Measurements from ENCODE around the gene NKX2-4.
"Not testable (repeated sequence)": the region's sequence is repeated elsewhere in the genome, so short reads cannot be mapped to it uniquely, and the experiment has no call there.

Gene NKX2-4

DNA sequence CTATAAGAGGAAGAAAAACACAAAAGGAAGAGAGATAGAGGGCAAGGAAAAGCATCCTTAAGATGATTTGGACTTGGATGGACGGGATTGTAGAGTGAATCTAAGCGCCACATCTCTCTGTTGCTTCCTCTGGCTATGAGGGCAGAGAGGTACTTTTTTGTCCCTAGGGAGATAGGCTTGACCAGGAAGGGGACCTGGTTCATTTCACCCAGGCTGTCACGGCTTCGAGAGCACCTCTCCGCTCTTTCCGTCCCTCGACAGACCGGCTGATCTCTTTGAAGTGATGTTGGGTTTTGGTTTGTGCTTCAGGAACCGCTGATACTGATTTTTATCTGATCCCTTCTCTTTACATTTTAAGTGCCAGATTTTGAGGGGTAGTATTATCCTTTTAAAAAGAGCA lies 19.6 kb downstream of the NKX2-4 start:
- Histone ChIP-seq H3K9ac (ENCODE audit: low read depth, low read length) (no peak overlapping the region), H3K4me2 (ENCODE audit: low read length) (no peak overlapping the region), H3K4me1 (ENCODE audit: control insufficient read depth, insufficient read depth, low read length) (no peaks in the 10 kb centered on the region), H3K36me3 (ENCODE audit: insufficient read depth, low read length) (peaks cover 11% of the 10 kb centered on the region), H3K27me3 (ENCODE audit: control insufficient read depth, insufficient read depth, low read length) (no peaks in the 10 kb centered on the region), H3K9me3 (replicated peaks; ENCODE audit: low read length) (no peaks in the 10 kb centered on the region), H3K4me3 (ENCODE audit: low read length) (no peak overlapping the region)

GRCh38 chr20:21376626-21377025 lies 20.7 kb downstream of the NKX2-4 start:
- H3K4me1 ChIP-seq (ENCODE audit: control insufficient read depth, insufficient read depth, low read length), result no peaks in the 10 kb centered on the region
- H3K9ac ChIP-seq (ENCODE audit: low read depth, low read length), result no peak overlapping the region
- no peak overlapping the region for H3K4me3 ChIP-seq (ENCODE audit: low read length)
- H3K4me2 ChIP-seq (ENCODE audit: low read length), result no peak overlapping the region
- peaks cover 13% of the 10 kb centered on the region for H3K36me3 ChIP-seq (ENCODE audit: insufficient read depth, low read length)
- no peaks in the 10 kb centered on the region for H3K9me3 ChIP-seq (replicated peaks; ENCODE audit: low read length)
- H3K27me3 ChIP-seq (ENCODE audit: control insufficient read depth, insufficient read depth, low read length), result no peaks in the 10 kb centered on the region

DNA sequence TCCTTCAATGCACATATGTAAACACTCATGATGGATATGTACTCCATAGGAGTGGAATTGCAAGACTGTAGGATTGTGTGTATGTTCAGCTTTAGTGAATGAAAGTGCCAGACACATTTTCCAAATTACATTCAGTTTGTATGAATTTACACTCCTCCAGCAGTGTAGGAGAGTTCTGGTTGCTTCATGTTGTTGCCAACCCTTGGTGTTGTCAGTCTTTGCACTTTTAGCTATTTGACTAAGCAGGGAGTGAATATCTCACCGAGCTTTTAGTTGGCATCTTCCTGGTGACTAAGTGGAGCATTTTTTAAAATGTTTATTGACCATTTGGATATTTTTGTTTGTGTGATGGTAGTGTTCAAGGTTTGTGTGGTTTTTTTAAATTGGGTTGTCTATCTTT lies 23.9 kb downstream of the NKX2-4 start:
- Histone ChIP-seq H3K4me2 (ENCODE audit: low read length) (no peak overlapping the region), H3K4me3 (ENCODE audit: low read length) (no peak overlapping the region), H3K4me1 (ENCODE audit: control insufficient read depth, insufficient read depth, low read length) (no peaks in the 10 kb centered on the region), H3K27me3 (ENCODE audit: control insufficient read depth, insufficient read depth, low read length) (no peaks in the 10 kb centered on the region), H3K9ac (ENCODE audit: low read depth, low read length) (no peak overlapping the region), H3K9me3 (replicated peaks; ENCODE audit: low read length) (no peaks in the 10 kb centered on the region), H3K36me3 (ENCODE audit: insufficient read depth, low read length) (peaks cover 28% of the 10 kb centered on the region)

DNA sequence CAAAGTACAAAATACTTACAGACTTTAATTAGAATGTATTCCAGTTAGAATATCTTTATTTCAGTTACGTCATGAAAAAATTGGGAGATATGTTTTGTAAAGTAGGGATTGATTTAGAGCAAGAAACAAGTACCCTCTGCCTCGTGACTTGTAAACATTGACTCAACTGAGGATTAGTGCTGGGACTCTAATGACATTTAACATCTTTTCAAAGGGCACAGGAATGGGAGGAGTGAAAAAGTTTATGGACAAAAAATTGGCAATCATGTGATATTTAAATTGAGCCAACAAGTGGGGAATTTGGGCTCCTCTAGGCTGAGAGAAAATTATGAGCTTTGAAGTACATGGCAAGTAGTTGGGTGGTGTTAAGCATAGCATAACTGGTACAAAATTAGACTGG lies 25.3 kb downstream of the NKX2-4 start:
- no peaks in the 10 kb centered on the region for H3K9me3 ChIP-seq (replicated peaks; ENCODE audit: low read length)
- no peaks in the 10 kb centered on the region for H3K27me3 ChIP-seq (ENCODE audit: control insufficient read depth, insufficient read depth, low read length)
- H3K9ac ChIP-seq (ENCODE audit: low read depth, low read length), result no peak overlapping the region
- peaks cover 30% of the 10 kb centered on the region for H3K36me3 ChIP-seq (ENCODE audit: insufficient read depth, low read length)
- no peak overlapping the region for H3K4me3 ChIP-seq (ENCODE audit: low read length)
- H3K4me2 ChIP-seq (ENCODE audit: low read length), result no peak overlapping the region
- H3K4me1 ChIP-seq (ENCODE audit: control insufficient read depth, insufficient read depth, low read length), result no peaks in the 10 kb centered on the region

GRCh38 chr20:21371193-21371592 lies 26.1 kb downstream of the NKX2-4 start:
- H3K4me2 ChIP-seq (ENCODE audit: low read length), result no peak overlapping the region
- no peak overlapping the region for H3K9ac ChIP-seq (ENCODE audit: low read depth, low read length)
- peaks cover 34% of the 10 kb centered on the region for H3K36me3 ChIP-seq (ENCODE audit: insufficient read depth, low read length)

GRCh38 chr20:21368791-21369190 lies 28.5 kb downstream of the NKX2-4 start:
- Histone ChIP-seq H3K9me3 (replicated peaks; ENCODE audit: low read length) (no peaks in the 10 kb centered on the region), H3K27me3 (ENCODE audit: control insufficient read depth, insufficient read depth, low read length) (no peaks in the 10 kb centered on the region), H3K4me2 (ENCODE audit: low read length) (no peak overlapping the region), H3K4me3 (ENCODE audit: low read length) (no peak overlapping the region), H3K9ac (ENCODE audit: low read depth, low read length) (no peak overlapping the region), H3K36me3 (ENCODE audit: insufficient read depth, low read length) (peaks cover 37% of the 10 kb centered on the region), H3K4me1 (ENCODE audit: control insufficient read depth, insufficient read depth, low read length) (no peaks in the 10 kb centered on the region)

More at GRCh38 chr20:21371193-21371592, 26.1 kb downstream of the NKX2-4 start:
- Histone ChIP-seq H3K27me3 (ENCODE audit: control insufficient read depth, insufficient read depth, low read length) (no peaks in the 10 kb centered on the region), H3K4me1 (ENCODE audit: control insufficient read depth, insufficient read depth, low read length) (no peaks in the 10 kb centered on the region), H3K9me3 (replicated peaks; ENCODE audit: low read length) (no peaks in the 10 kb centered on the region), H3K4me3 (ENCODE audit: low read length) (no peak overlapping the region)

- not testable (repeated sequence) for H3K4me2 ChIP-seq (ENCODE audit: low read length)
Observed at GRCh38 chr20:21366273-21366672, 31.1 kb downstream of the NKX2-4 start.

DNA sequence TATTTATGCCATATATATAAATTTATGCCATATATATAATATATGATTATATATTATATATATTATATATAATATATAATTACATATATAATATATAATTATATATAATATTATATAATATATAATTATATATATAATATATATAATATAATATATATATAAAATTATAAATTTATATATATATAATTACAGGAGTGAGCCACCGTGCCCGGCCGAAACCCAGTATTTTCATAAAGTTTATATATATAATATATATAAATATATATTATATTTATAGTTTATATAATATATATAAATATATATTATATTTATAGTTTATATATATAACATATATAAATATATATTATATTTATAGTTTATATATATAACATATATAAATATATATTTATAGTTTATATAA lies 31.6 kb downstream of the NKX2-4 start:
- no peaks in the 10 kb centered on the region for H3K9me3 ChIP-seq (replicated peaks; ENCODE audit: low read length)
- no peak overlapping the region for H3K9ac ChIP-seq (ENCODE audit: low read depth, low read length)
- no peak overlapping the region for H3K4me3 ChIP-seq (ENCODE audit: low read length)
- H3K4me1 ChIP-seq (ENCODE audit: control insufficient read depth, insufficient read depth, low read length), result peaks cover 7% of the 10 kb centered on the region
- peaks cover 29% of the 10 kb centered on the region for H3K36me3 ChIP-seq (ENCODE audit: insufficient read depth, low read length)
- H3K4me2 ChIP-seq (ENCODE audit: low read length), result no peak overlapping the region
- no peaks in the 10 kb centered on the region for H3K27me3 ChIP-seq (ENCODE audit: control insufficient read depth, insufficient read depth, low read length)

More at GRCh38 chr20:21366273-21366672, 31.1 kb downstream of the NKX2-4 start:
- not testable (repeated sequence) for H3K4me1 ChIP-seq (ENCODE audit: control insufficient read depth, insufficient read depth, low read length); H3K9ac ChIP-seq (ENCODE audit: low read depth, low read length); H3K27me3 ChIP-seq (ENCODE audit: control insufficient read depth, insufficient read depth, low read length); H3K4me3 ChIP-seq (ENCODE audit: low read length); H3K9me3 ChIP-seq (replicated peaks; ENCODE audit: low read length)
- peaks cover 34% of the 10 kb centered on the region for H3K36me3 ChIP-seq (ENCODE audit: insufficient read depth, low read length)

DNA sequence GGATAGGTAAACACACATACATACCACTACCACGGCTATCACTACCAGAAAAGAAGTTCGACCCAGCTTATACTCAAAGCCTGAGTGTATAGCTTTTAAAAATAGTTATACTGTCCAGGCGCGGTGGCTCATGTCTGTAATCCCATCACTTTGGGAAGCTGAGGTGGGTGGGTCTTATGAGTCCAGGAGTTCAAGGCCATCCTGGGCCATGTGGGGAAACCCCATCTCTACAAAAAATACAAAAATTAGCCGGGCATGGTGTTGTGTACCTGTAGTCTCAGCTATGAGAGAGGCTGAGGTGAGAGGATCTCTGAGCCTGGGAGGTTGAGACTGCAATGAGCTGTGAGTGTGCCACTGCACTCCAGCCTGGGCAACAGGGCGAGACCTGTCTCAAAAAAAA lies 32.9 kb downstream of the NKX2-4 start:
- no peak overlapping the region for H3K4me2 ChIP-seq (ENCODE audit: low read length)
- no peak overlapping the region for H3K4me3 ChIP-seq (ENCODE audit: low read length)
- peaks cover 11% of the 10 kb centered on the region for H3K4me1 ChIP-seq (ENCODE audit: control insufficient read depth, insufficient read depth, low read length)
- H3K36me3 ChIP-seq (ENCODE audit: insufficient read depth, low read length), result peaks cover 34% of the 10 kb centered on the region
- no peak overlapping the region for H3K9ac ChIP-seq (ENCODE audit: low read depth, low read length)
- no peaks in the 10 kb centered on the region for H3K27me3 ChIP-seq (ENCODE audit: control insufficient read depth, insufficient read depth, low read length)
- no peaks in the 10 kb centered on the region for H3K9me3 ChIP-seq (replicated peaks; ENCODE audit: low read length)

DNA sequence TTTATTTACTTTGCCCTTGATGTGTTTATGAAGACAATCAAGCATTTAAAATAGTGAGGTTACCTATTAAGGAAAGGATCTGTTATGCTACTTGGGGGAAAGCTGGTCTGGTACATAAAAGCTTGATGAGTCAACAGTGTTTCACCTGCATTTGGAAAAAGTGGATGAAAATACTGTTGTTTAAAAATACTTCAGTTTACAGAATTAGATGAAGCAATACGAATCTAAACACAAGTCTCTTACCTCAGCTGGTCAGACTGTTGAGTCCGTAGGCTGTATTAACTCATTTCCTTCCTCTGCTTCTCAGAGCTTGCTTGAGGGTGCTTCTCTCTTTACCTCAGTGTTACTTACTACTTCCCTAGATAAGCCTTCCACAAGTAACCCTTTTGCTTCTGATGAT lies 36.1 kb downstream of the NKX2-4 start:
- Histone ChIP-seq H3K4me2 (ENCODE audit: low read length) (no peak overlapping the region), H3K9me3 (replicated peaks; ENCODE audit: low read length) (no peaks in the 10 kb centered on the region), H3K4me3 (ENCODE audit: low read length) (no peak overlapping the region), H3K4me1 (ENCODE audit: control insufficient read depth, insufficient read depth, low read length) (peaks cover 11% of the 10 kb centered on the region), H3K27me3 (ENCODE audit: control insufficient read depth, insufficient read depth, low read length) (no peaks in the 10 kb centered on the region), H3K9ac (ENCODE audit: low read depth, low read length) (no peak overlapping the region), H3K36me3 (ENCODE audit: insufficient read depth, low read length) (peaks cover 38% of the 10 kb centered on the region)

GRCh38 chr20:21360705-21361104 lies 36.6 kb downstream of the NKX2-4 start:
- H3K9me3 ChIP-seq (replicated peaks; ENCODE audit: low read length), result no peaks in the 10 kb centered on the region
- H3K4me1 ChIP-seq (ENCODE audit: control insufficient read depth, insufficient read depth, low read length), result peaks cover 11% of the 10 kb centered on the region
- no peak overlapping the region for H3K9ac ChIP-seq (ENCODE audit: low read depth, low read length)
- H3K4me2 ChIP-seq (ENCODE audit: low read length), result no peak overlapping the region
- peaks cover 42% of the 10 kb centered on the region for H3K36me3 ChIP-seq (ENCODE audit: insufficient read depth, low read length)
- H3K4me3 ChIP-seq (ENCODE audit: low read length), result no peak overlapping the region
- no peaks in the 10 kb centered on the region for H3K27me3 ChIP-seq (ENCODE audit: control insufficient read depth, insufficient read depth, low read length)

DNA sequence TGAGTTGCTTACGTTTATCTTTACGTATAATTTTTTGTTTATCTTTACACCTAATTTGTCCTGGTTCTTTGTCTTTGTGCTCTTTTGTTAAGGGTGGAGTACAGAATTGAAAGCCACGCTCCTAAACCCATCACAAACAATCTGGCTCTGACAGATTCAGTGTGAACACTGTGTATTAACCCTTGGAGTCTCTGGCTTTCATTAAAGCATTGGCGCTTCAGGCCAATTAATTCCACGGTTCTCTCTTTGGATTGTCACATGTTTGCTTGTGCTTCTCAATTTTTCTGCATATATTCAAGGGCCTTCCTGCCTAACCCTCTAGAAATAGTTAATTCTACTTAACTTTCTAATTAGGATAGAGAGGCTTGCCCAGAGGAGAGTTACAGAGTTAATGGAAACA lies 38.6 kb downstream of the NKX2-4 start:
- H3K27me3 ChIP-seq (ENCODE audit: control insufficient read depth, insufficient read depth, low read length), result no peaks in the 10 kb centered on the region
- H3K9ac ChIP-seq (ENCODE audit: low read depth, low read length), result no peak overlapping the region
- H3K9me3 ChIP-seq (replicated peaks; ENCODE audit: low read length), result no peaks in the 10 kb centered on the region
- H3K4me3 ChIP-seq (ENCODE audit: low read length), result no peak overlapping the region
- no peak overlapping the region for H3K4me2 ChIP-seq (ENCODE audit: low read length)
- peaks cover 42% of the 10 kb centered on the region for H3K36me3 ChIP-seq (ENCODE audit: insufficient read depth, low read length)
- H3K4me1 ChIP-seq (ENCODE audit: control insufficient read depth, insufficient read depth, low read length), result peaks cover 11% of the 10 kb centered on the region
